Testis (tissue), 3 donors: ENCODE measurements around the gene MVB12A. TPM values are rescaled to one million over a fixed set of nuclear protein-coding genes. Genes with fewer than 3 reads are reported as not detected.
A peak's percentile ranks its signal among the peaks of the same experiment; 100 is the strongest.

Experiments used
- DNase-seq: peaks from one replicate; pipeline ENCODE4 v3.0.0-alpha.2; 2019
- H3K27ac ChIP-seq, 2 donors: fragments of 200-600 bp; sonication (generic); one replicate each; pipeline ENCODE4 v1.5.1; 2019
- H3K27me3 ChIP-seq: fragments of 200-600 bp; sonication (generic); one replicate; pipeline ENCODE4 v1.5.1; 2019
- H3K36me3 ChIP-seq: fragments of 200-600 bp; sonication (generic); one replicate; pipeline ENCODE4 v1.5.1; 2017; ENCODE audit warnings: low read depth; ENCODE audit errors: missing control alignments
- H3K4me1 ChIP-seq: fragments of 200-600 bp; sonication (generic); one replicate; pipeline ENCODE4 v1.5.1; 2019
- H3K4me3 ChIP-seq, 2 donors: fragments of 200-600 bp; sonication (generic); one replicate each; pipeline ENCODE4 v1.5.1; 2017 to 2019
- H3K9me3 ChIP-seq: fragments of 200-600 bp; sonication (generic); one replicate; pipeline ENCODE4 v1.5.1; 2017
- CTCF ChIP-seq, 3 experiments: fragments of 450-650 bp in 2 of 3; fragments of 200-600 bp in 1 of 3; sonication (generic) in 1 of 3; IDR thresholded peaks; one replicate each; pipeline ENCODE4 v1.5.1; 2016 to 2019; ENCODE audit warnings: antibody characterized with exemption in 3 of 3, mild to moderate bottlenecking in 2 of 3, moderate library complexity in 1 of 3
- POLR2A ChIP-seq: fragments of 450-650 bp; IDR thresholded peaks from one replicate; pipeline ENCODE4 v1.6.1; 2017; ENCODE audit warnings: antibody characterized with exemption, mild to moderate bottlenecking, moderate library complexity
- WGBS, 2 donors: methylation state at CpG; one replicate each; pipeline ENCODE4 v1.1.5; 2018; 5-methylcytosine and 5-hydroxymethylcytosine counted together
- intact Hi-C: fragments of 100-400 bp; cut with DNase I; formaldehyde crosslinking; loops from one replicate; pipeline ENCODE4 v1.15.1; 2023; ENCODE audit warnings: low total_unique reads
- polyA plus RNA-seq: library from polyadenylated mRNA; stranded (reverse); fragments of 350-450 nt; fragmentation: Illumina TruSeq; extraction: RNeasy Lipid Tissue Mini Kit (QIAGEN cat#74804); gene quantifications from one replicate; pipeline ENCODE4 v1.2.3, GENCODE V29; 2014; ENCODE audit warnings: low read depth, low replicate concordance; ENCODE audit not compliant: insufficient read depth
- total RNA-seq, 2 donors: library from RNA; depleted of rRNA; stranded (reverse); fragments of >200 nt; gene quantifications; one replicate each; pipeline ENCODE4 v1.2.3, GENCODE V29; 2016

The MVB12A gene
- total and polyA plus RNA-seq, 3 donors from 2014 or later: 28.6 to 48.3 (median 44.0) TPM

GRCh38 chr19:17404015-17404414 lies 15.8 kb upstream of the MVB12A start:
- no peaks in the 10 kb centered on the region for H3K36me3 ChIP-seq
- H3K4me3 ChIP-seq: peak overlapping the region; percentile 56 to 66
- H3K4me1 ChIP-seq: peaks cover 8% of the 10 kb centered on the region
- H3K27me3 ChIP-seq: no peaks in the 10 kb centered on the region
- 57% methylated on average over 2 to 6 of the region's 6 CpGs for WGBS, 2 donors
- H3K27ac ChIP-seq: peak overlapping the region; percentile 85 to 94
- H3K9me3 ChIP-seq: no peaks in the 10 kb centered on the region
- intact Hi-C loops: no loop called here
- no peak for DNase-seq
- TF ChIP-seq POLR2A: no peak

GRCh38 chr19:17404621-17405249 lies 15.1 kb upstream of the MVB12A start:
- DNase-seq: no peak
- WGBS, 2 donors: 51 to 53% methylated on average over 7 of the region's 7 CpGs

GRCh38 chr19:17405250-17406045 lies 14.4 kb upstream of the MVB12A start, which contains the start of gene BST2:
BST2 (minus strand) TSS chr19:17405630; CDS start chr19:17405575, 55 bp downstream.
- Histone ChIP-seq H3K27me3 (no peaks in the 10 kb centered on the region), H3K36me3 (no peaks in the 10 kb centered on the region), H3K27ac (peak within 1 kb of the TSS; percentile 85 to 94), H3K4me3 (peak within 1 kb of the TSS; percentile 56 to 66), H3K4me1 (peaks cover 8% of the 10 kb centered on the region), H3K9me3 (no peaks in the 10 kb centered on the region)
- DNase-seq: peak; percentile 76
- TF ChIP-seq CTCF (IDR thresholded peaks at IDR 0.05) (no peak), POLR2A (peak; percentile 51)
- 52 to 53% methylated on average over 3 to 15 of the region's 18 CpGs for WGBS, 2 donors
- intact Hi-C loops: no loop called here

More at GRCh38 chr19:17404621-17405249, 15.1 kb upstream of the MVB12A start:
- Histone ChIP-seq H3K9me3 (no peaks in the 10 kb centered on the region), H3K27me3 (no peaks in the 10 kb centered on the region), H3K27ac (peak overlapping the region; percentile 85 to 94), H3K4me1 (peaks cover 8% of the 10 kb centered on the region), H3K4me3 (peak overlapping the region; percentile 56 to 66), H3K36me3 (no peaks in the 10 kb centered on the region)
- TF ChIP-seq POLR2A: no peak
- TF ChIP-seq CTCF (IDR thresholded peaks at IDR 0.05): no peak
- intact Hi-C loops: no loop called here

- TF ChIP-seq POLR2A (no peak), CTCF (IDR thresholded peaks at IDR 0.05) (no peak)
- H3K4me3 ChIP-seq: peak overlapping the region; percentile 56 to 66
- H3K4me1 ChIP-seq: peaks cover 8% of the 10 kb centered on the region
- no peak for DNase-seq
- H3K27ac ChIP-seq: peak overlapping the region; percentile 85 to 94
- H3K9me3 ChIP-seq: no peaks in the 10 kb centered on the region
- WGBS, 2 donors: 66 to 70% methylated on average over 10 of the region's 10 CpGs
- H3K36me3 ChIP-seq: no peaks in the 10 kb centered on the region
- intact Hi-C loops: no loop called here
- no peaks in the 10 kb centered on the region for H3K27me3 ChIP-seq
Measured at GRCh38 chr19:17406046-17406886, 13.6 kb upstream of the MVB12A start.

- no peaks in the 10 kb centered on the region for H3K36me3 ChIP-seq
- WGBS, 2 donors: 37 to 53% methylated on average over 2 of the region's 2 CpGs
- intact Hi-C loops: no loop called here
- H3K27me3 ChIP-seq: no peaks in the 10 kb centered on the region
- peaks cover 8% of the 10 kb centered on the region for H3K4me1 ChIP-seq
- peak overlapping the region in 1 of 2 donors; percentile 38 for H3K4me3 ChIP-seq
- TF ChIP-seq CTCF (IDR thresholded peaks at IDR 0.05): no peak
- TF ChIP-seq POLR2A: no peak
- no peak for DNase-seq
- no peaks in the 10 kb centered on the region for H3K9me3 ChIP-seq
- H3K27ac ChIP-seq: peak overlapping the region; percentile 85 to 94
Measured at GRCh38 chr19:17406887-17407196, 13.0 kb upstream of the MVB12A start.
